Measurements from ENCODE around the gene CANT1. TPM values are rescaled to one million over a fixed set of nuclear protein-coding genes. Genes with fewer than 3 reads are reported as not detected.

The CANT1 gene
- total and polyA plus RNA-seq, 9 of the 15 experiments (the other 6 are each of a cell fraction or from before 2014, with no cell fraction given), result 2.7 to 66.4 (median 22.5) TPM

- TF ChIP-seq NKRF (IDR thresholded peaks at IDR 0.05; ENCODE audit: borderline replicate concordance) (no peak), ZNF12 (CRISPR knock-in tag; IDR thresholded peaks at IDR 0.05) (no peak), ESRRB (CRISPR knock-in tag; IDR thresholded peaks at IDR 0.05; ENCODE audit: borderline replicate concordance) (no peak), MNT (conservative IDR thresholded peaks at IDR 0.05) (0 out of 4 replicates have a peak, but pooled peaks have one; percentile 16 to 23), ADNP (tag; IDR thresholded peaks at IDR 0.05) (no peak), CREB3L1 (IDR thresholded peaks at IDR 0.05; ENCODE audit: borderline replicate concordance, low read depth) (no peak), ZSCAN32 (CRISPR knock-in tag; IDR thresholded peaks at IDR 0.05) (no peak), CBFA2T3 (IDR thresholded peaks at IDR 0.05) (peak; percentile 44; the same call in 1 of the 2 replicates)
These were observed 16.9 kb downstream of the CANT1 start (continued) for GRCh38 chr17:78992542-78993212.
